LNCaP clone FGC (cell line): ENCODE results near the gene LAPTM4A.
A peak's percentile ranks its signal among the peaks of the same experiment; 100 is the strongest.

ENCODE experiments used
- DNase-seq: peaks from one replicate; pipeline ENCODE4 v3.0.0-alpha.2; 2011; ENCODE audit warnings: low read depth
- H3K4me3 ChIP-seq: 2 replicates; pipeline ENCODE4 v1.5.1; 2011; ENCODE audit warnings: mild to moderate bottlenecking, low read depth, low read length, control low read depth
- CTCF ChIP-seq: IDR thresholded peaks from 2 replicates; pipeline ENCODE4 v1.5.1; 2012; ENCODE audit warnings: mild to moderate bottlenecking; ENCODE audit not compliant: control insufficient read depth, insufficient read depth; ENCODE audit errors: extremely low read depth

The LAPTM4A gene

GRCh38 chr2:20019747-20020146 lies 31.7 kb downstream of the LAPTM4A start:
- DNase-seq: no peak
- no peak for TF ChIP-seq CTCF
- H3K4me3 ChIP-seq: no peak overlapping the region

- TF ChIP-seq CTCF: no peak
- no peak overlapping the region for H3K4me3 ChIP-seq
- DNase-seq: no peak
Observed at GRCh38 chr2:20018601-20019152, 32.8 kb downstream of the LAPTM4A start.

GRCh38 chr2:20016346-20016745 lies 35.1 kb downstream of the LAPTM4A start:
- no peak for TF ChIP-seq CTCF
- no peak for DNase-seq
- H3K4me3 ChIP-seq: no peak overlapping the region

GRCh38 chr2:20015482-20016083 lies 35.8 kb downstream of the LAPTM4A start:
- TF ChIP-seq CTCF: peak; percentile 34
- no peak overlapping the region for H3K4me3 ChIP-seq
- no peak for DNase-seq

GRCh38 chr2:20013126-20013849 lies 38.1 kb downstream of the LAPTM4A start:
- no peak for DNase-seq
- no peak for TF ChIP-seq CTCF
- H3K4me3 ChIP-seq: no peak overlapping the region; the same call in 1 of the 2 replicates

- no peak for DNase-seq
- TF ChIP-seq CTCF: no peak
- peak within 1 kb of the TSS; percentile 32 for H3K4me3 ChIP-seq
Observed at GRCh38 chr2:20012282-20013125, 38.9 kb downstream of the LAPTM4A start, which contains the start of gene MATN3. Gene MATN3, minus strand, starts transcription at chr2:20012668. Its CDS starts 37 bp downstream, at chr2:20012631.
